Fibroblast of villous mesenchyme (primary cell): Measurements from ENCODE around the gene OR10J1. TPM values are rescaled to one million over a fixed set of nuclear protein-coding genes. Genes with fewer than 3 reads are reported as not detected.
"Not testable (repeated sequence)": the region's sequence is repeated elsewhere in the genome, so short reads cannot be mapped to it uniquely, and the experiment has no call there.

Experiments used
- DNase-seq: peaks from one replicate; pipeline ENCODE4 v3.0.0-alpha.2; 2010; ENCODE audit warnings: low read depth
- H3K4me3 ChIP-seq: 2 replicates; pipeline ENCODE4 v1.5.1; 2011; ENCODE audit warnings: low read depth, mild to moderate bottlenecking, low read length
- CTCF ChIP-seq: IDR thresholded peaks from 2 replicates; pipeline ENCODE4 v1.5.1; 2012; ENCODE audit warnings: low read depth, mild to moderate bottlenecking, low read length; ENCODE audit not compliant: insufficient read depth
- total RNA-seq: library from RNA; depleted of rRNA; stranded (reverse); fragments of >200 nt; gene quantifications from 2 replicates; pipeline ENCODE4 v1.2.3, GENCODE V29; 2012

OR10J1 gene
- total RNA-seq, 1 donor: not detected

- no peak for TF ChIP-seq CTCF
- no peak overlapping the region for H3K4me3 ChIP-seq
- no peak for DNase-seq
These were observed 8.7 kb downstream of the OR10J1 start for GRCh38 chr1:159448181-159448580.

GRCh38 chr1:159449605-159450004 lies 10.1 kb downstream of the OR10J1 start:
- DNase-seq, H3K4me3 ChIP-seq: not testable (repeated sequence)

GRCh38 chr1:159459551-159459950 lies 20.0 kb downstream of the OR10J1 start:
- TF ChIP-seq CTCF: no peak
- no peak for DNase-seq
- no peak overlapping the region for H3K4me3 ChIP-seq

- DNase-seq: no peak
- TF ChIP-seq CTCF: no peak
These were observed 25.7 kb downstream of the OR10J1 start for GRCh38 chr1:159465191-159465603.

GRCh38 chr1:159468321-159468720 lies 28.8 kb downstream of the OR10J1 start:
- no peak overlapping the region for H3K4me3 ChIP-seq
- DNase-seq: no peak
- no peak for TF ChIP-seq CTCF

More at GRCh38 chr1:159465191-159465603, 25.7 kb downstream of the OR10J1 start:
- no peak overlapping the region for H3K4me3 ChIP-seq

- H3K4me3 ChIP-seq: no peak overlapping the region
- no peak for DNase-seq
- TF ChIP-seq CTCF: no peak
These were observed 30.5 kb downstream of the OR10J1 start for GRCh38 chr1:159469921-159470533.

- peak; percentile 49 for DNase-seq
- no peak for TF ChIP-seq CTCF
These were observed 33.8 kb downstream of the OR10J1 start for GRCh38 chr1:159473335-159473734.

More at GRCh38 chr1:159473335-159473734, 33.8 kb downstream of the OR10J1 start:
- H3K4me3 ChIP-seq: no peak overlapping the region
